HG02798 (cell line): ENCODE measurements around the gene FMO3.

Experiments used
- ATAC-seq: cut with Tn5 transposase; IDR thresholded peaks from one replicate; pipeline ENCODE4 v1.9.1; 2021; ENCODE audit warnings: mild to moderate bottlenecking; ENCODE audit not compliant: unreplicated experiment, poor library complexity

The FMO3 gene

DNA sequence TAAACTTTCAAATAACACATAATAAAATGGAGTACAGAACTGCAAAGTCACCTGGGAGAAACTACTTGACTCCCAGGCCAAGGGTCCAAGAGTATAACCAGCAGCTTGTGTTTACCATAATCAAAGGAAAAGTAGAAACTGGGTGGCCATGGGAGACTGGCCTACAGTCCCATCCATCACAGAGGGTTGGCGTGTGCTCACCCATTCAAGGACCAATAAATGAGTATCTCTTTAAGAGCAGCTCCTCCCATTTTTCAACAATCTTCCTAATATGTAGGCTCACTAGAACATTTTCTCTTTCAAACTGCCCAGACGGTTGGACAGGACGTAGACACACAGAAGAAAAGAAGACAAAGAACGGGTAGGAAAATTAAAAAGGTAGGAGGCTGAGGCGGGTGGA is at the start of gene FMO3:
TSS of gene FMO3 (plus strand) at position 302 of the 400 bp plus-strand sequence. CDS start 1,754 bp downstream, outside the sequence.
- ATAC-seq, result no peak

DNA sequence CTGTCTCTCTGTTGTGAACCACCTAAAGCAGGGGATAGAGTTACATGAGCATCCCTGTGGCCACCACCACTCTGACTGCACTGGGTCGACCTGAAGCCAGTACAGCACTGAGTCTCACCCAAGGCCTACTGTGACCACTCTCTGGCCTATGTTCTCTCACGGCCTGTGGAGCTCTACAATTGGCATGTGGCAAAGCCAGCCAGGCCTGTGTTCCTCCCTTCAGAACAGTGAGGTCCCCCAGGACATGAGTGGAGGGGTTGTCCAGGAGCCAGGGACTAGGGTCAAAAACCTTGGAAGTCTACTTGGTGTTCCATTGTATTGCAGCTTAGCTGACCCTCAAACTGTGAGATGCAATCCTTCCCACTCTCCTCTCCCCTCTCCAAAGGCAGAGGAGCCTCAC is 42.7 kb upstream of the FMO3 start:
- ATAC-seq, result no peak

DNA sequence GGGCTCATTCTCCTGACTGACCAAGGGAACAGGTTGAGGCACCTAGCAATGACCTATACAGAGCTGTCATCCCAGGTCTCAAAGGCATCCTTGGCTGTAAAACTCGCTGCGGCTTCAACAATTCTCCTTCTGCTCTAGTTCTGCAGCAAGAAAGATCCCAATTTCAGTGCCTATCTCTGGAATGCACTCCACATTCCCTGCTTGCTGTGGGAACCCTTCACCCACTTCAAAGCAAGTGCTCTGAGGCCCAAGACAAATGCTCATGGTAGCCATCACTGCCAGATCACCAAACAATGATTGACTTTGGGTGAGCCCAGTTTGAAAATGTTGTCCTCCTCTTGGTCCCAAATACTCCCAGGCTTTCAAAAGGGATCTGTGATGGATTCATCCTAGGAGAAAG is 37.7 kb upstream of the FMO3 start:
- ATAC-seq, result no peak

DNA sequence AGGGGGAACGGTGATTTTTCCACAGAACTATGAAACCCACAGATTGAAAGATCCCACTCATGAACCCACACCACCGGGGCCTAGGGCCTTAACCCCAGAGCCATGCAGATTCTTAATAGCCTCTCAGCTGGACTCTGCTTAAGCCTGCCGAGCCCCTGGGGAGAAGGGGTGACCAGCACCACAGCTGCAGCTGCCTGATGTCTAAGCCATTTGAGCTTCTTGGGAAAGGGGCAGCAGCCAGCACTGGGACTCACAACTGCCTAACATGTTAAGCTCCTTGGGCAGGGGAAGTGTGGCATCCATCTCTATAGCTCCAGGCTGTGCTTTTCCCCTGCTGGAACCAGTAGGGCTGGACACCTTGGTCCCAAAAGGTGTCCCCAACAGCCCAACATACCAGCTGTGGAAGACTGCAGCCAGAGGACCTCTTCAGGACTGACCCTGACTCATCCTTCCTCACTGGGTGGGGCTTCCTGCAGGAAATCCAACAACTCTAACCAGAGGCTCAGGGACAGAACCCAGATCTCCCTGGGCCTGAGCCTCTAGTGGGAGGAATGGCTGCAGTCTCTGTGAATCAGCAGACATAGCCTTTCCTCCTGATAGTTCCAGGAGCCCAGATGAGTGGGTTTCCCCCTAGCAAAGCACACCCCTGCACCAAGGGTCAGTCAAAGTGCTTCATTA is 34.6 kb upstream of the FMO3 start:
- no peak for ATAC-seq

DNA sequence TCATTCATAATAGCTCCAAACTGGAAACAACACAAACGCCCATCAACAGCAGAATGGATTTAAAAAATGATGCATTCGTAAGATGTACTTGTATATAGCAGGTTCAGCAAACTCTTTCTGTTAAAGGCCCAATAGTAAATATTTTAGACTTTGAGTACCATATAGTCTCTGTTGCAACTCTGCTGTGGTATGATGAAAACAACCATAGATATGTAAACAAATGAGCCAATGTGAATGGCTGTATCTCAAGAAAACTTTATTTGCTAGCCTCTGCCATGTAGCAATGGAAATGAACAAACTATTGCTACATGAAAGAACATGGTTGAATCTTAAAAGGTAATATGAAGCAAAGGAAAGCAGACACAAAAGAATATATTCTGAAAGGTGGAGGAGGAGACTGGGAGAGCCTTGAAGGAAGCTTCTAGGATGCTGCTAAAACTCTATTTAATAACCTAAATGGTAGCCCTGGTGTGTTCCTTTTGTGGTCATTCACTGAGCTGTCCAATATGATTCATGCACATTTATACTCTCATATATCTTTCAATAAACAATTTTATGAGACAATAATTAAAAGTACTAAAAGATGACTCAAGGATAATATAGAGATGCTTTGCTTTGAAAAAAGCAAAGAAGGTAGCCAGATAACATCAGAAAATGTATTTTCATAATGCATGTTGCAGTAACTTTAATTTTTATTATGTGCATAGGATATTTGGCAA is 29.1 kb upstream of the FMO3 start:
- no peak for ATAC-seq

DNA sequence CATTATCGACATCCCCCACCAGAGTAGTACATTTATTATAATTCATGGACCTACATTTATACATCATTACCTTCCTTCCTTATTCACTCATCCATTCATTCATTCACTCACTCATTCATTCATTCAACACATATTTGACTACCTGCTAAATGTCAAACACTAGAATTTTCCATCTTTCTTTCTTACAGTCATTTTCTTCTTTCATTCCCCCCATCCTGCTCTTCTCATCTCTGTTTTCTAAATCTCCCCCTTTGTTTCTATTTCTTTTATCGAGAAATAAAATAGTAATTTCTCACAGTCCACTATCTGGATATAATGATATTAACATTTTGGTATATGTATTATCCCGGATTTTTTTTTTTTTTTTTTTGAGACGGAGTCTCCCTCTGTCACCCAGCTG is 27.8 kb upstream of the FMO3 start:
- ATAC-seq, result no peak

DNA sequence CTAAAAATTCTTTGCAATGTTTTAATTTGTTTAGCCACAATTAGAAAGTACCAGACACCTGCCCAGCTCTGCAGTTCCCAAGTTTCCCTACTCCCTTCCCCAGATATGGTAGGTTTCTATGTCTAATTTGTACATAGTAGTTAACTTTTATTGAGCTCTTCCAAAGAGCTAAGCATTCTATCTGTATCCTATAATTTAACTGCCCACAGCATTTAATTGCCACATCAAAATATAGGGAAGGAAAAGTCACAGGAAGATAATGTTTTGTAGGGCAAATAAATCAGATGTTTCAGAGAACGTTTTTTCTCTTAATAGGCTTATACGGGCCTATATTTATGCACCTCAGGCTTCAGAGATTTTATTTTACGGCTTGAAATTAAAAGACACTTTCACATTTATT is 15.7 kb upstream of the FMO3 start:
- ATAC-seq, result no peak

DNA sequence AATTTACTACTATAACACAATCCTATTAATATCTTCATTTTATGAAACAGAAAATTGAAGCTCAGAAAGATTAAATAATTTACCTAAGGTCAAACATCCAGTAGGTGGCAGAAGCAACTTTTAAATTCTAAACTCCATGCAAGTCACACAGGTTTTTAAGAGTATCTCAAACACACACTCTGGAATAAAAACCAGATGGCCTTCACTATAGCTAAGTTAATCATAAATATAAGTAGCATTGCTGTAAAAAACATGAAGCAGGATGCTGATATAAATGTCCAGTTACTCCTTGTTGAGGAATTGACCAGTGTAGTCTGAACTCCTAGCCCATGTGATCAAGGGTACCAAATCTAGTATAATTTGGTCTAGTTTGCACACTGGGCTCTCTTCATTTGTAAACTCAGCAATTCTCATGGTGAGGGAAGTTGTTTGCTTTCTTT is 9.4 kb upstream of the FMO3 start:
- ATAC-seq, result no peak

DNA sequence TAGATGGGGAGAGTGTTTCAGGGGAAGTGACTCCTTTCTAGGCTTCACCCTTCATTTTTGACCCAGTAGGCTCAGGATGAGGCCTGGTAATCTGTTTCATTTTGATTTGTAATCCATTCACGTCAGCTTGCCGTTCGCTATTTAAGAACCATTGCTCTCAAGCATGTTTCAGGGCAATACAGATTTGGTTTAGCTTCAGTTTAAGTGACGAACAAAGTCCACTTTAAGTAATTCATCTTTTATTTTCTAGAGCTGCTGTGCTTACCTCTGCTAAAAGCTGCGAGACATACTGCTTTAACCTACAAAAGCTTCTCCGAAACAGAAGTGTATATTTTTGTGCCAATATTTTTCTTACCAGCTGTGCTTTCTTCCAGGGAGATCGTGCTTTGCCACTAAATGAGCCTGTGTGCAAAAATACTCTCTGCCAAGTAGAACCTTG is 8.9 kb upstream of the FMO3 start:
- ATAC-seq, result no peak

DNA sequence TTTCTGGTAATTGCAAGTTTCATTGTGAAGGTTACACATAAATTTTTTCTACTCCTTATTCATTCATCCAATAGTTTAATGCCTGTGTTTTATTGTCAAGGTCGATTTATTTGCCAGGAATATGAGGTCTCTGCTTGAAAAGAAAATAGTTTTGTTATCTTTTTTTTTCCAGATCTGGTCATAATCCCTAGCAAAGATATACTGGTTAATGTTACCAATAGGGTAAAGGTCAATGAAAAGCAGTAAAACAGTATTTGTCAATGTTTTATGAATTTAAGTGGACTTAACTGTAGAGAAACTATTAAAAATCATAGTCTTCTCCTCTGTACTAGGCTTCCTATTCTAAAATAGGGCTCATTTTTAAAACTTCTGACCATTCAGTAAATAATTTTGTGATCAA is 8.1 kb upstream of the FMO3 start:
- no peak for ATAC-seq

DNA sequence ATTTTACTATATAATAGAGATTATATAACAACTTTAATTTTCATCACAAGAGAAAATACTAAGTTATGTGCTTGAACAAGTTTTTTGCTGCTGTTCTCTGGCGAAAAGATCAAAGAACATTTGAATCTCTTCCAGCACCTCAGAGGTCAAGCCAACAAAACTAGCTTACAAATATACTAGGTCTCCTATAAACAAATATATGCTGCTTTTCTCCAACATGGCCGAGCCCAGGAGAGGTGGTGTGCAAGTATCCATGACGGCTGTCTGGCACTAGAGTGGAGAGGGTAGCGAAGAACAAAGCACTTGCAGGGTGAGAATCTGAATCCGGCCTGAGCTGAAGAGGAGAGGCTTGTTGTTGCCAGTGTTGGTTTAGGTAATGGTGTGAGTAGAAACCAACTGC is 7.5 kb upstream of the FMO3 start:
- ATAC-seq, result no peak

DNA sequence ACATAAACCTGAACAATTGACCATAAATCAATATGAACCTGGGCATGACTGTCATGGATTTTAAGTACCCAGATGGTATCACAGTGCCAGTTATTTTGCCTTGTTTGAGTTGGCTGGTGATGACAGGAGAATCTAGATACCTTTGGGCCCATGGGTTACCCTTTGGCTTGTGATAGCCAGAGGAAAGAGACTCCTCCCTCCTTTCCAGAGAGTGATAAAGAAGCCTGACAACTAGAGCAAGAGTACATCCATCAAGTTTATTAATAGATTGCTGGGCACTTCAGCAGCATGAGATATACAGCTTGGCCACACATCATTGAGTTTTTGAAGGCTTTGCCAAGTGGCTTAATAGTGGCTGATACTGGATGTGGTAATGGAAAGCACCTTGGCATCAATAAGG is 6.6 kb upstream of the FMO3 start:
- ATAC-seq, result no peak

DNA sequence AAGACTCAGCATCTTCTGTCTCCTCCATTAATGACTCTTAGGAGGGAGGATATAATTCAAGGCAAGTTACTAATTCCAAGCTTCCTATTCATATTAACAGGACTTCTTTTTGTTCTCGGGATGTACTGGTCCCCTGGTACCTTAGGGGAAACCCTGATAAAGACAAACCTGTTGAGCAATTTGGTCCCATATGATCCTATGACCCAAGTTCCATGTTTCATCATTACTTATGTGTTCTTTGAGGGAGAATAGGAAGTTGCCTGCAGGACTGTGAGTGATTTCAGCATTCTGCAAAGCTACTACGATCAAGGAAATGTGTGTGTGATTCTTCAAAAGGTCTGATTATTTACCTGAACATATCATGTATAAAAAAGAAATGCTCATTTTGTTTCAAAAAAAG is 5.8 kb upstream of the FMO3 start:
- no peak for ATAC-seq

DNA sequence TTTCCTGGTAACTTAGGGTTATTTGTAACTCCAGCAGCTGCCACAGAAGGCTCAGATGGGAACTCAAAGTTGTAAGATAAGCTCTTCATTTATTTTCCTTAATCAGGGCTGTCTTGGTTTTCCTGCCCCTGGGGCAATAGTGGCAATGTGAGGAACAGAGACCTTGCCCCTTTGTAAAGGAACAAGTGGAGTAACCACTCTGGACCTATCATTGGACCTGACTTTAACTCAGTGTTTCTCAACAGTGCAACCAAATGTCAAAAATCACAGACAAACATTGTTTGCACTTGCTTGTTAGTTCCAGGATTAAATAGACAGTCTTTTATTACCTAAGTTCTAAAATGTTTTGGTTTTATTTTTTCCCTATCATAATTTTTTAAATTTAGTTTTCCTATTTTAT is 2.8 kb upstream of the FMO3 start:
- no peak for ATAC-seq

DNA sequence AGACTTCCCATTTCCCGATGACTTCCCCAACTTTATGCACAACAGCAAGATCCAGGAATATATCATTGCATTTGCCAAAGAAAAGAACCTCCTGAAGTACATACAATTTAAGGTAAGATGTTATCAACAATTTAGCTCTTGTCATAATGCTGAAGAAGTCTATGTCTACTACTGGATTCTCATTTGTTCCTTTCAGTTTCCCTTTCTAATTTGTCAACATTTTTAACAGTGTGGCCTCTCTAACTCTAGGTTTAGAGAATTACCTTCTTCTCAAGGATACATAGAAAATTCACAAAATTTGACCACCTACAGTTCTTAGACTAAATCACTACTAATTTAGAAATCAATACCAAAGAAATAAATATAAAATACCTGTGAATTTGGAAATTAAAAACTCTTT is 13.2 kb downstream of the FMO3 start:
- ATAC-seq, result no peak

DNA sequence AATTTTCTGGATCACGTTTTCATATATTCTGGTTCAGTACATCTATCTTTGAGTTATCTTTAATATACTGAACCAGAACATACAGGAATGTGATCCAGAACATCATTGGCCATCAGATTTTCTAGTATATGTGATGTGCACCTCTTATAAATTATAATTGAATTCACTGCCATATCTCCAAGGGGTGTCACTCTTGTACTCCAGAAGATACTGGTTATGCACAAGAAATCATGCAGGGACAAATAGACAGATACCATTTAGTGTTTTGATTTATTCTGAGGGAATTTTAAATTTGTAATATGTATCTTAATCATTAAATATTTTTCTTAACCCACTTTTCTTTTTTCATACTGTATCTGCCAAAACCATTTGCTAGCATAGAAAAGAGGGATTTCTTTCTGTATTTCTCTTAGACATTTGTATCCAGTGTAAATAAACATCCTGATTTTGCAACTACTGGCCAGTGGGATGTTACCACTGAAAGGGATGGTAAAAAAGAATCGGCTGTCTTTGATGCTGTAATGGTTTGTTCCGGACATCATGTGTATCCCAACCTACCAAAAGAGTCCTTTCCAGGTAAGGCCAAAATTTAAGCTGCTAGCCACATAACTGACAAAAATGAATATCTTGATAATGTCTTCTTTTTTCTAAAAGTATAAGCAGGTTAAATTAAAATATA is 16.7 kb downstream of the FMO3 start:
- no peak for ATAC-seq

DNA sequence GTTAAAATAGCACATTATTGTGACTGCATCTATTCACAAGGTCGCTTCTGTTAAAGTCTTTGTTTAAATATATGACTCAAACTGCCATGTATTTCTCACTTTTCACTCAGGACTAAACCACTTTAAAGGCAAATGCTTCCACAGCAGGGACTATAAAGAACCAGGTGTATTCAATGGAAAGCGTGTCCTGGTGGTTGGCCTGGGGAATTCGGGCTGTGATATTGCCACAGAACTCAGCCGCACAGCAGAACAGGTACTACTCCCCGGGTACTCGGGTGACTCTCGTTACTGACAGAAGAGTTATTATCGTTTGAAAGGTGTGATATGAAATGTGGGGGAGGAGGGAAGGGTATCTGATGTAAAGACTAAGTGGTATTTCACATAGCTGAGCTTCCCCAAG is 17.3 kb downstream of the FMO3 start:
- ATAC-seq, result no peak

DNA sequence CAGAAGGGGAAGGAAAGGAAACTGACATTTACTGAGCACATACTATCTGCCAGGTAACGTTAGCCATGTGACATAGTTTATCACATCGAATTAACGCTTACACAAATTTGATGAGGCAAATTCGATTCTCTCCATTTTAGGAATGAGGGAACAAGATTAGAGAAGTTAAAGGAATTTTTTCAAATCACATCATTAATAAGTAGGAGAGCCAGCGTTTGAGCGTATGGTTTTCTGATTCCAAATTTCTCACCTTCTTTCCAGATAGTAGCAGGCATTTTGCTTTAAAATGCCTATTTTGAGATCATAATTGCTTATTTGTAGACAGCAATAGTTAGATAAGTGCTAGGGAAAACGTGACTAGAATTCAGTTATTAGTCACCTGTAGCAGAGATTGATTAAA is 19.3 kb downstream of the FMO3 start:
- no peak for ATAC-seq

DNA sequence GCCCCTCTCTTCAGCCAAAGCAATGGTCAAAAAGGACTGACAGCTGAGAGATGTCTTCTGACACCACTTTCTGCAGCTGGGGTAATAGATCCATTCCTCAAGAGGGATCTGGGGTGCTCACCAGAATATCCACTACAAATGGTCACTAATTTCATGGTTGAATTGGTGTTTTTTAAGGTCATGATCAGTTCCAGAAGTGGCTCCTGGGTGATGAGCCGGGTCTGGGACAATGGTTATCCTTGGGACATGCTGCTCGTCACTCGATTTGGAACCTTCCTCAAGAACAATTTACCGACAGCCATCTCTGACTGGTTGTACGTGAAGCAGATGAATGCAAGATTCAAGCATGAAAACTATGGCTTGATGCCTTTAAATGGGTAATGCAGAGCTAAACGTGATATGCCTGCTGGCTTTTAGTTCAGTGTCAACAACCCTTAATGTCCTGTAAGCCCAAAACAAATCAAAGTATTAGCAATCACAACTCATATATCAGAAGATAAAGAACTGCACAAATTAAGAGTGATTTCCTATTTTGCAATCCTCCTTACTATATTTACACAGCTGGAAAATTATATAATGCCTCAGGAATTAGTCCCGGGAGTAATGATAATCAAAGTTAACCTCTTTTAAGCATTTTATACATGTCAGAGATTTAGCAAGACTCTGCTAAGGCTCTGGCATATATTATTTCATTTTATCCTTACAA is 20.1 kb downstream of the FMO3 start:
- no peak for ATAC-seq

DNA sequence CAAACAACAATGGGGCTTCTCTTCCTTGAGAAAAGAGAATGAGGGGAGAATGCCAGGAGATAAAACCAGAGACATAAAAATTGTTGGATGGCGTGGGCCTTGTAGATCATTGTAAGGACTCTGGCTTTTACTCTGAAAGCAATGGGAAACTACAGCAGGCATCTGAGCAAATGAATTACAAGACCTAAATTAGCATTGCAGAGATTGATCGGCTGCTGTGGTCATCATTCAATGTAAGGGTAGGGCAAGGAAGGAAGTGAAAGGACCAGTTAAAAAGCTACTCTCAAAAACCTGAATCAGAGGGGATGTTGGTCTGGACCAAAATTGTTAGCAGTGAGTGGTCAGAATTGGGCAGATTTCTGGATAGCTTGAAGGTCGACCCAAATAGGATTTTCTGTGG is 21.4 kb downstream of the FMO3 start:
- ATAC-seq, result no peak

DNA sequence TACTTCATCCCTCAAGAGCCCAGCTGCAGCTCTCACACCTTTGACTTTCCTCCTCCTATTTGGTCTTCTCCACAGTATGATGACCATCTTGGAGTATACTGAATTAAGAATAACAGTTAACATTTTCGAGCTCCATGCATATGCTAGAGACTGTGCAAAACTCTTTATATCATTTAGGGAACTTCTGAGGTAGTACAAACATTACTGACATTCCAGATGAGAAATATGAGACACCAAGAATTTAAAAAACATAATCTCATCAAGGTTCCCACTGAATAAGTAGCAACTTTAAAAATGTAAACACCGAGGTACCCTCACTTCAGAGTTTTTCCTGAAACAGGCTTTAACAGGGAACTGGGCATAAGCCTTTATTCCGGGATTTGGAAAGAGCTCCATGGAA is 22.7 kb downstream of the FMO3 start:
- no peak for ATAC-seq
